Aorta (tissue), 5 donors: ENCODE measurements around the gene CFAP20DC. TPM values are rescaled to one million over a fixed set of nuclear protein-coding genes. Genes with fewer than 3 reads are reported as not detected.

Experiments used
- ATAC-seq: fragments of 200-7000 bp; cut with Tn5 transposase; one replicate; pipeline ENCODE4 v1.9.1; 2022; ENCODE audit warnings: moderate library complexity; ENCODE audit not compliant: low FRiP score
- DNase-seq, 2 donors: peaks; one replicate each; pipeline ENCODE4 v3.0.0-alpha.2; 2020
- H3K27ac ChIP-seq, 2 donors: one replicate each; pipeline ENCODE4 v1.5.1; 2013; ENCODE audit warnings: low read length in 2 of 2, mild to moderate bottlenecking in 2 of 2, moderate library complexity in 2 of 2, control low read depth in 1 of 2, inconsistent platforms in 1 of 2, low read depth in 1 of 2
- H3K27me3 ChIP-seq, 2 donors: one replicate each; pipeline ENCODE4 v1.6.1; 2013; ENCODE audit warnings: control low read depth in 1 of 2, low read length in 1 of 2, mild to moderate bottlenecking in 1 of 2, moderate library complexity in 1 of 2; ENCODE audit not compliant: insufficient read depth in 2 of 2, control insufficient read depth in 1 of 2
- H3K36me3 ChIP-seq, 2 donors: one replicate each; pipeline ENCODE4 v1.6.1; 2013; ENCODE audit warnings: control low read depth in 1 of 2, low read length in 1 of 2, mild to moderate bottlenecking in 1 of 2; ENCODE audit not compliant: insufficient read depth in 2 of 2, control insufficient read depth in 1 of 2
- H3K4me1 ChIP-seq, 2 donors: one replicate each; pipeline ENCODE4 v1.6.1; 2013; ENCODE audit warnings: low read length in 2 of 2, control low read depth in 1 of 2, mild to moderate bottlenecking in 1 of 2, moderate library complexity in 1 of 2; ENCODE audit not compliant: insufficient read depth in 2 of 2, control insufficient read depth in 1 of 2
- H3K4me3 ChIP-seq, 2 donors: one replicate each; pipeline ENCODE4 v1.5.1; 2013; ENCODE audit warnings: low read length in 2 of 2, control low read depth in 1 of 2, mild to moderate bottlenecking in 1 of 2
- H3K9me3 ChIP-seq: one replicate; pipeline ENCODE4 v1.6.1; 2013; ENCODE audit warnings: mild to moderate bottlenecking, low read length; ENCODE audit not compliant: control insufficient read depth
- WGBS, 2 donors: extraction: QIAGEN DNeasy Blood & Tissue Kit; methylation state at CpG; one replicate each; pipeline ENCODE4 v1.1.7; 2013; 5-methylcytosine and 5-hydroxymethylcytosine counted together
- intact Hi-C, 2 donors: fragments of 100-400 bp; cut with DNase I; formaldehyde crosslinking; loops; one replicate each; pipeline versions ENCODE4 v1.14.2 to v1.15.0; 2022
- polyA plus RNA-seq, 2 donors: library from polyadenylated mRNA; stranded (reverse); fragments of 200-250 nt; gene quantifications; one replicate each; pipeline ENCODE4 v1.2.3, GENCODE V29; 2013
- total RNA-seq, 2 donors: library from RNA; stranded (reverse); fragmentation: NEBNext Ultra II Directional; extraction: Animal tissue kit (Norgen Biotek cat#: 25700); gene quantifications; one replicate each; pipeline ENCODE4 v1.2.1, GENCODE V29; 2021
- donor health status: healthy with polysubstance abuse.
- donor health status: Bipolar disorder and iron deficiency.
- donor health status: DM: no; HTN: no; CAD: no.
- donor health status: DM: no; HTN: no; CAD: no.
- donor health status: DM: yes; HTN: yes; CAD: no.

Gene CFAP20DC
- total and polyA plus RNA-seq, 4 donors: 0.39 to 0.90 TPM; not detected in 2

DNA sequence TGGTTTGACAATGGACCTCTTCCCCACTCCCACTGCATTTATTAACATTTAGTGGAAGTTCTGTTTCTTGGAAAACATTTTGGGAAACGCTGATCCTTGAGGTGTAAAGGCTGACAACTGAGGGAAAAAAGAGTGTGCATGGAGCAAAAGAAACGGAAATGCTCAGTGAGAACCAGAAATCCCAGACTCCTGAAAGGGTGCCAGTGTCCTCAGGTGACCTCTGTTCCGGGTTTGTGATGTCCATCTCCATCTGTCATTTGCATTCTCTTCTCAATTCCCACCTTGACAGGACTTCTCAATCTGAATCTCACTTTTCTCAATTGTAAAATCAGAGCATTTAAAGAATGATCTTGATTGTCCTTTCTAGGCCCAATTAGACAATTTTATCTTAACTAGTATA, 312.2 kb downstream of the CFAP20DC start:
- DNase-seq (no peak), ATAC-seq (no peak)
- no peak overlapping the region for H3K4me3 ChIP-seq
- H3K4me1 ChIP-seq: no peaks in the 10 kb centered on the region
- no peaks in the 10 kb centered on the region for H3K36me3 ChIP-seq
- H3K9me3 ChIP-seq: peaks cover 1% of the 10 kb centered on the region
- 59 to 65% methylated on average over 3 of the region's 3 CpGs for WGBS, 2 donors
- intact Hi-C loops: no loop called here
- H3K27me3 ChIP-seq: no peaks in the 10 kb centered on the region
- H3K27ac ChIP-seq: no peak overlapping the region

DNA sequence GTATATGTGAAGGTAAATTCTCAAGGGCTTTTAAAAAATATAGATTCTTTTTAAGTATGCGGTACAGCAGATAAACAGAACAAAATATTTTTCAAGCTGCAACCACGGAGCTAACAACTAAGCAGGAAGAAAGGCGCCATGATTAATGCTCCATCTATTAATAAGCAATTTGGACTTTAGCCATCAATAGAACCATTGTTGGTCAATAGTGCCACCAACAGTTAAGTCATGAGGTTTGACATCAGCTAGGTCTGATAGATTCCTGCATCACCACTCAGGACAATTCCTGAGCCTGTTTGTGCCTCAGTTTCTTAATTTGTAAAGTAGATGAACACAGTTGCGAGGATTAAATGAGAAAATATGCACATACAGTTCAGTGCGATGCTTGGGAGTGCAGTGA, 318.2 kb downstream of the CFAP20DC start:
- Histone ChIP-seq H3K4me3 (no peak overlapping the region), H3K4me1 (no peaks in the 10 kb centered on the region), H3K27me3 (no peaks in the 10 kb centered on the region), H3K27ac (no peak overlapping the region), H3K9me3 (peaks cover 3% of the 10 kb centered on the region), H3K36me3 (no peaks in the 10 kb centered on the region)
- no peak for ATAC-seq
- no peak for DNase-seq
- 74 to 82% methylated on average over 5 of the region's 5 CpGs for WGBS, 2 donors
- intact Hi-C loops: no loop called here

DNA sequence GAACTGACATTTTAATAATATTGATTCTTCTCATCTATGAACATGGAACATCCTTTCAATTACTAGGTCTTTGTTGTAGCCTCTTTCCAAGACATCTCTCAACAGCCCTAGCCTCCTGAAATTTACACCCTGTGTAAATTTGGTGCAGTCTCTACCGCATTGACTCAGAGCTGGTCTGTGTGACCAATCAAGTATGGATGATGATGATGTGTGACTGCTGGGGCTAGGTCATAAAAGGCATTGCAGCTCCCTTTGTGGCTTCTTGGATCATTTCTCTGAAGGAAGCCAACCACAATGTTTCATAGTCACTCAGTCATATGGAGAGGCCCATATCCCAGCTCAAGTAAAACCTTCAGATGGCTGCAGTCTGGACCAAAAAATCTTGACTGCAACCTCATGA, 321.1 kb downstream of the CFAP20DC start:
- no peak for DNase-seq
- Histone ChIP-seq H3K4me1 (no peaks in the 10 kb centered on the region), H3K36me3 (no peaks in the 10 kb centered on the region), H3K27me3 (no peaks in the 10 kb centered on the region), H3K9me3 (peaks cover 3% of the 10 kb centered on the region), H3K27ac (no peak overlapping the region), H3K4me3 (no peak overlapping the region)
- intact Hi-C loops: no loop called here
- WGBS, 2 donors: 93 to 95% methylated on average over 1 of the region's 1 CpG
- no peak for ATAC-seq

- DNase-seq (no peak), ATAC-seq (no peak)
- no peak overlapping the region for H3K4me3 ChIP-seq
- H3K36me3 ChIP-seq: no peaks in the 10 kb centered on the region
- intact Hi-C loops: no loop called here
- H3K4me1 ChIP-seq: no peaks in the 10 kb centered on the region
- peaks cover 3% of the 10 kb centered on the region for H3K9me3 ChIP-seq
- H3K27ac ChIP-seq: no peak overlapping the region
- no peaks in the 10 kb centered on the region for H3K27me3 ChIP-seq
- WGBS, 2 donors: 86% methylated on average over 7 of the region's 7 CpGs
These were observed 324.4 kb downstream of the CFAP20DC start for GRCh38 chr3:58725326-58725853.

- ATAC-seq (no peak), DNase-seq (no peak)
- Histone ChIP-seq H3K27ac (no peak overlapping the region), H3K4me3 (no peak overlapping the region), H3K36me3 (no peaks in the 10 kb centered on the region), H3K9me3 (peaks cover 4% of the 10 kb centered on the region), H3K27me3 (no peaks in the 10 kb centered on the region), H3K4me1 (no peaks in the 10 kb centered on the region)
- intact Hi-C loops: no loop called here
- 81 to 82% methylated on average over 11 of the region's 11 CpGs for WGBS, 2 donors
These were observed 325.5 kb downstream of the CFAP20DC start for GRCh38 chr3:58724336-58724735.

GRCh38 chr3:58723173-58723572, 326.7 kb downstream of the CFAP20DC start:
- ATAC-seq: no peak
- Histone ChIP-seq H3K27ac (no peak overlapping the region), H3K27me3 (no peaks in the 10 kb centered on the region), H3K4me1 (no peaks in the 10 kb centered on the region), H3K36me3 (no peaks in the 10 kb centered on the region), H3K9me3 (peaks cover 2% of the 10 kb centered on the region), H3K4me3 (no peak overlapping the region)
- 70 to 73% methylated on average over 3 of the region's 3 CpGs for WGBS, 2 donors
- intact Hi-C loops: no loop called here
- DNase-seq: no peak

DNA sequence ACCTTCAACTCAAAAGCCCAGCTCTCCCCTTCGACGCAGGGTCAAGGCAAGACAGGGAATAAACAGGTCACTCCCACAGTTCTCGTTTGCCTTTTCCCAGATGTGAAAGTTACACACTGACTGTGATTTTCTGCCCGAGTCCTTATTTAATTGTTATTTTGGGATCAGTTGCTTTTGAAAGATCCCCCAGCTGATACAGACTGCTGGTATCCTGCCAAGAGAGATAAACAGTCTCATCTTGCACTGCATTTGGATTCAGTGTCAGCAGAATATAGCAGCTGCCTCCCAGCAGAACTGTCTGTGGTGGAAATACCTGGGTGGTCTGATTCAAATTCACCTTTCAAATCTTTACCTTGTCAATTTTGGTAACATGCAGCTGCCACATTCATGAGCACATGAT, 327.3 kb downstream of the CFAP20DC start:
- no peak for DNase-seq
- H3K9me3 ChIP-seq: peaks cover 2% of the 10 kb centered on the region
- H3K36me3 ChIP-seq: no peaks in the 10 kb centered on the region
- WGBS, 2 donors: 62 to 64% methylated on average over 4 of the region's 4 CpGs
- H3K4me3 ChIP-seq: no peak overlapping the region
- intact Hi-C loops: no loop called here
- no peaks in the 10 kb centered on the region for H3K27me3 ChIP-seq
- H3K4me1 ChIP-seq: no peaks in the 10 kb centered on the region
- H3K27ac ChIP-seq: no peak overlapping the region
- no peak for ATAC-seq

DNA sequence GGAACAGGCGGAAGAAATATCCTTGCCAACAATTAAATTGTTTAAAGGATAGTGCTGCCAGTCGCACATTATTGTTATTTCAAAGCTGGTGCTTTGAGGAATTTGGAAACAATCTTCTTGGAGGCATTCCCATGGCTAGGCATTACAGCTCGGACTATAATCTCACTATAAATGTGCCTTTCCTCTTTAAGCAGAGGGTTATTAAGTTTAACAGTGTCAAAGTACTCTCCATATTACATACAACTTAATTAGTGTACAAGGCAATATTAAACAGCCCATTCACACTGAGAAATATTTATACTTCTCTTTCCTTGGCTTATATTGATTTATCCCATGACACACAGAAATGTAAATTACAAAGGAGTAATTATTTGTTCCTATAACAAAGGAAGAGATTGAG, 329.3 kb downstream of the CFAP20DC start:
- DNase-seq (no peak), ATAC-seq (no peak)
- 10 to 14% methylated on average over 3 of the region's 3 CpGs for WGBS, 2 donors
- Histone ChIP-seq H3K9me3 (peaks cover 2% of the 10 kb centered on the region), H3K4me3 (no peak overlapping the region), H3K4me1 (no peaks in the 10 kb centered on the region), H3K27ac (no peak overlapping the region), H3K27me3 (no peaks in the 10 kb centered on the region), H3K36me3 (no peaks in the 10 kb centered on the region)
- intact Hi-C loops: no loop called here

DNA sequence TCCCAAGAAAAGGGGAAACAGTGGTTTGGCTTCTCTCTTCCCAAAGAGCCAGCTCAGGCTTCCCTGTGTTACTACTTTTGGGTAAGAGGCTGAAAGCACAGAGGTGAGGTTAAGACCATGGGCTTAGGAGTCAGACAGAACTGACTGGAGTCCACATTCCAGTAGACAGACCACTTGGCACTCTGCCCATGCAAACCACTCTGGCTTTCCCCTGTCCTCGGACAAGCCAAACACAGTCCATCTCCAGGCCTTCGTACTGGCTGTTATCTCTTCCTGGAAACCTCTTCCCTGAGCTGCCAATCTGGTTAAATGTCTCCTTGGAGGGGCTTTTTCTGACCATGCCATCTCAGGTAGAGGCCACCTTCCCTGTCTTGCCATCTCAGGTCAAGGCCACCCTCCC, 330.1 kb downstream of the CFAP20DC start:
- Histone ChIP-seq H3K4me1 (no peaks in the 10 kb centered on the region), H3K4me3 (no peak overlapping the region), H3K36me3 (no peaks in the 10 kb centered on the region), H3K27ac (no peak overlapping the region), H3K9me3 (peaks cover 2% of the 10 kb centered on the region), H3K27me3 (no peaks in the 10 kb centered on the region)
- no peak for ATAC-seq
- intact Hi-C loops: no loop called here
- DNase-seq: no peak
- 47 to 49% methylated on average over 2 of the region's 2 CpGs for WGBS, 2 donors
